ENCODE measurements around the gene RAB3IL1. TPM values are rescaled to one million over a fixed set of nuclear protein-coding genes. Genes with fewer than 3 reads are reported as not detected.

Gene RAB3IL1
- total and polyA plus RNA-seq, 9 donors = 17.3 to 38.6 (median 35.4) TPM

GRCh38 chr11:61905801-61906521 is 11.4 kb downstream of the RAB3IL1 start:
- WGBS (ENCODE audit: insufficient coverage) = 71% methylated on average over 10 of the region's 14 CpGs
- H3K4me3 ChIP-seq (ENCODE audit: low read length) = no peak overlapping the region
- H3K27me3 ChIP-seq (ENCODE audit: control insufficient read depth, insufficient read depth, low read length) = no peaks in the 10 kb centered on the region
- no peaks in the 10 kb centered on the region for H3K9me3 ChIP-seq (replicated peaks; ENCODE audit: control insufficient read depth, low read depth, low read length)
- H3K4me1 ChIP-seq (ENCODE audit: control insufficient read depth, insufficient read depth, low read length) = peaks cover 31% of the 10 kb centered on the region
- H3K36me3 ChIP-seq (ENCODE audit: control insufficient read depth, insufficient read depth, low read length) = peaks cover 60% of the 10 kb centered on the region
- no peak overlapping the region for H3K27ac ChIP-seq (ENCODE audit: low read length)
- DNase-seq = no peak

- H3K36me3 ChIP-seq (ENCODE audit: control insufficient read depth, insufficient read depth, low read length) = peaks cover 67% of the 10 kb centered on the region
Measured at GRCh38 chr11:61905067-61905696, 12.2 kb downstream of the RAB3IL1 start.

GRCh38 chr11:61904539-61905048 is 12.8 kb downstream of the RAB3IL1 start:
- WGBS (ENCODE audit: insufficient coverage) = 51% methylated on average over 15 of the region's 19 CpGs
- DNase-seq = no peak
- Histone ChIP-seq H3K4me3 (ENCODE audit: low read length) (no peak overlapping the region), H3K27ac (ENCODE audit: low read length) (no peak overlapping the region), H3K36me3 (ENCODE audit: control insufficient read depth, insufficient read depth, low read length) (peaks cover 69% of the 10 kb centered on the region), H3K27me3 (ENCODE audit: control insufficient read depth, insufficient read depth, low read length) (no peaks in the 10 kb centered on the region), H3K4me1 (ENCODE audit: control insufficient read depth, insufficient read depth, low read length) (peaks cover 19% of the 10 kb centered on the region), H3K9me3 (replicated peaks; ENCODE audit: control insufficient read depth, low read depth, low read length) (no peaks in the 10 kb centered on the region)

More at GRCh38 chr11:61905067-61905696, 12.2 kb downstream of the RAB3IL1 start:
- Histone ChIP-seq H3K4me1 (ENCODE audit: control insufficient read depth, insufficient read depth, low read length) (peaks cover 23% of the 10 kb centered on the region), H3K27ac (ENCODE audit: low read length) (no peak overlapping the region), H3K27me3 (ENCODE audit: control insufficient read depth, insufficient read depth, low read length) (no peaks in the 10 kb centered on the region), H3K9me3 (replicated peaks; ENCODE audit: control insufficient read depth, low read depth, low read length) (no peaks in the 10 kb centered on the region), H3K4me3 (ENCODE audit: low read length) (no peak overlapping the region)
- 84% methylated on average over 10 of the region's 13 CpGs for WGBS (ENCODE audit: insufficient coverage)
- no peak for DNase-seq

GRCh38 chr11:61903845-61904244 is 13.5 kb downstream of the RAB3IL1 start:
- 86% methylated on average over 3 of the region's 3 CpGs for WGBS (ENCODE audit: insufficient coverage)
- no peaks in the 10 kb centered on the region for H3K27me3 ChIP-seq (ENCODE audit: control insufficient read depth, insufficient read depth, low read length)
- peaks cover 15% of the 10 kb centered on the region for H3K4me1 ChIP-seq (ENCODE audit: control insufficient read depth, insufficient read depth, low read length)
- H3K36me3 ChIP-seq (ENCODE audit: control insufficient read depth, insufficient read depth, low read length) = peaks cover 76% of the 10 kb centered on the region
- no peak for DNase-seq
- no peak overlapping the region for H3K4me3 ChIP-seq (ENCODE audit: low read length)
- H3K27ac ChIP-seq (ENCODE audit: low read length) = no peak overlapping the region
- no peaks in the 10 kb centered on the region for H3K9me3 ChIP-seq (replicated peaks; ENCODE audit: control insufficient read depth, low read depth, low read length)

- H3K36me3 ChIP-seq (ENCODE audit: control insufficient read depth, insufficient read depth, low read length) = peaks cover 73% of the 10 kb centered on the region
- peaks cover 13% of the 10 kb centered on the region for H3K4me1 ChIP-seq (ENCODE audit: control insufficient read depth, insufficient read depth, low read length)
- H3K4me3 ChIP-seq (ENCODE audit: low read length) = no peak overlapping the region
- no peaks in the 10 kb centered on the region for H3K9me3 ChIP-seq (replicated peaks; ENCODE audit: control insufficient read depth, low read depth, low read length)
- no peaks in the 10 kb centered on the region for H3K27me3 ChIP-seq (ENCODE audit: control insufficient read depth, insufficient read depth, low read length)
- no peak overlapping the region for H3K27ac ChIP-seq (ENCODE audit: low read length)
- DNase-seq = no peak
- 82% methylated on average over 1 of the region's 11 CpGs for WGBS (ENCODE audit: insufficient coverage)
Measured at GRCh38 chr11:61902313-61902712, 15.1 kb downstream of the RAB3IL1 start.

- 80% methylated on average over 10 of the region's 10 CpGs for WGBS (ENCODE audit: insufficient coverage)
- Histone ChIP-seq H3K27ac (ENCODE audit: low read length) (no peak overlapping the region), H3K9me3 (replicated peaks; ENCODE audit: control insufficient read depth, low read depth, low read length) (no peaks in the 10 kb centered on the region), H3K27me3 (ENCODE audit: control insufficient read depth, insufficient read depth, low read length) (no peaks in the 10 kb centered on the region), H3K4me1 (ENCODE audit: control insufficient read depth, insufficient read depth, low read length) (peaks cover 13% of the 10 kb centered on the region), H3K4me3 (ENCODE audit: low read length) (no peak overlapping the region), H3K36me3 (ENCODE audit: control insufficient read depth, insufficient read depth, low read length) (peaks cover 71% of the 10 kb centered on the region)
- DNase-seq = no peak
Measured at GRCh38 chr11:61901397-61901796, 16.0 kb downstream of the RAB3IL1 start.

GRCh38 chr11:61900251-61900650 is 17.1 kb downstream of the RAB3IL1 start:
- Histone ChIP-seq H3K36me3 (ENCODE audit: control insufficient read depth, insufficient read depth, low read length) (peaks cover 69% of the 10 kb centered on the region), H3K4me1 (ENCODE audit: control insufficient read depth, insufficient read depth, low read length) (peaks cover 13% of the 10 kb centered on the region), H3K27me3 (ENCODE audit: control insufficient read depth, insufficient read depth, low read length) (no peaks in the 10 kb centered on the region), H3K27ac (ENCODE audit: low read length) (no peak overlapping the region), H3K9me3 (replicated peaks; ENCODE audit: control insufficient read depth, low read depth, low read length) (no peaks in the 10 kb centered on the region), H3K4me3 (ENCODE audit: low read length) (no peak overlapping the region)
- WGBS (ENCODE audit: insufficient coverage) = 81% methylated on average over 14 of the region's 17 CpGs
- no peak for DNase-seq

- H3K27ac ChIP-seq (ENCODE audit: low read length) = no peak overlapping the region
- WGBS (ENCODE audit: insufficient coverage) = 49% methylated on average over 17 of the region's 27 CpGs
Measured at GRCh38 chr11:61899146-61899841, 18.1 kb downstream of the RAB3IL1 start.

GRCh38 chr11:61898247-61898582 is 19.2 kb downstream of the RAB3IL1 start:
- Histone ChIP-seq H3K27me3 (ENCODE audit: control insufficient read depth, insufficient read depth, low read length) (no peaks in the 10 kb centered on the region), H3K9me3 (replicated peaks; ENCODE audit: control insufficient read depth, low read depth, low read length) (no peaks in the 10 kb centered on the region), H3K27ac (ENCODE audit: low read length) (no peak overlapping the region), H3K36me3 (ENCODE audit: control insufficient read depth, insufficient read depth, low read length) (peaks cover 55% of the 10 kb centered on the region), H3K4me1 (ENCODE audit: control insufficient read depth, insufficient read depth, low read length) (peaks cover 13% of the 10 kb centered on the region), H3K4me3 (ENCODE audit: low read length) (no peak overlapping the region)
- DNase-seq = no peak
- WGBS (ENCODE audit: insufficient coverage) = 62% methylated on average over 9 of the region's 9 CpGs

More at GRCh38 chr11:61899146-61899841, 18.1 kb downstream of the RAB3IL1 start:
- Histone ChIP-seq H3K4me1 (ENCODE audit: control insufficient read depth, insufficient read depth, low read length) (peaks cover 13% of the 10 kb centered on the region), H3K9me3 (replicated peaks; ENCODE audit: control insufficient read depth, low read depth, low read length) (no peaks in the 10 kb centered on the region), H3K4me3 (ENCODE audit: low read length) (no peak overlapping the region), H3K36me3 (ENCODE audit: control insufficient read depth, insufficient read depth, low read length) (peaks cover 63% of the 10 kb centered on the region), H3K27me3 (ENCODE audit: control insufficient read depth, insufficient read depth, low read length) (no peaks in the 10 kb centered on the region)
- peak; percentile 78 for DNase-seq
